ENCODE results near the gene CORIN. TPM values are rescaled to one million over a fixed set of nuclear protein-coding genes. Genes with fewer than 3 reads are reported as not detected.

Gene CORIN
- total and polyA plus RNA-seq, 2 of the 13 experiments (the other 11 are each of a cell fraction or from before 2014, with no cell fraction given): 0.84 to 1.2 TPM

- peak; percentile 93 for TF ChIP-seq SMC3 (IDR thresholded peaks at IDR 0.05; ENCODE audit: low read length)
- TF ChIP-seq ZNF331 (CRISPR knock-in tag; IDR thresholded peaks at IDR 0.05): peak; percentile 20; the same call in 1 of the 2 replicates
- no peak for TF ChIP-seq MEIS2 (CRISPR knock-in tag; IDR thresholded peaks at IDR 0.05)
- TF ChIP-seq ZNF740 (CRISPR knock-in tag; IDR thresholded peaks at IDR 0.05): peak; percentile 100
- TF ChIP-seq XRCC5 (optimal IDR thresholded peaks at IDR 0.05; ENCODE audit: low read length): peak; percentile 29
- TF ChIP-seq, protein P1, sequence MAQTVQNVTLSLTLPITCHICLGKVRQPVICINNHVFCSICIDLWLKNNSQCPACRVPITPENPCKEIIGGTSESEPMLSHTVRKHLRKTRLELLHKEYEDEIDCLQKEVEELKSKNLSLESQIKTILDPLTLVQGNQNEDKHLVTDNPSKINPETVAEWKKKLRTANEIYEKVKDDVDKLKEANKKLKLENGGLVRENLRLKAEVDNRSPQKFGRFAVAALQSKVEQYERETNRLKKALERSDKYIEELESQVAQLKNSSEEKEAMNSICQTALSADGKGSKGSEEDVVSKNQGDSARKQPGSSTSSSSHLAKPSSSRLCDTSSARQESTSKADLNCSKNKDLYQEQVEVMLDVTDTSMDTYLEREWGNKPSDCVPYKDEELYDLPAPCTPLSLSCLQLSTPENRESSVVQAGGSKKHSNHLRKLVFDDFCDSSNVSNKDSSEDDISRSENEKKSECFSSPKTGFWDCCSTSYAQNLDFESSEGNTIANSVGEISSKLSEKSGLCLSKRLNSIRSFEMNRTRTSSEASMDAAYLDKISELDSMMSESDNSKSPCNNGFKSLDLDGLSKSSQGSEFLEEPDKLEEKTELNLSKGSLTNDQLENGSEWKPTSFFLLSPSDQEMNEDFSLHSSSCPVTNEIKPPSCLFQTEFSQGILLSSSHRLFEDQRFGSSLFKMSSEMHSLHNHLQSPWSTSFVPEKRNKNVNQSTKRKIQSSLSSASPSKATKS (CRISPR knock-in tag; IDR thresholded peaks at IDR 0.05): no peak
- TF ChIP-seq MXI1 (IDR thresholded peaks at IDR 0.05; ENCODE audit: borderline replicate concordance, low read depth, low read length): 0 out of 3 replicates have a peak, but pooled peaks have one; percentile 31
- TF ChIP-seq NR2F2 (IDR thresholded peaks at IDR 0.05; ENCODE audit: borderline replicate concordance, low read depth): no peak
- TF ChIP-seq ZNF563 (CRISPR knock-in tag; IDR thresholded peaks at IDR 0.05): no peak
- TF ChIP-seq, protein P2, sequence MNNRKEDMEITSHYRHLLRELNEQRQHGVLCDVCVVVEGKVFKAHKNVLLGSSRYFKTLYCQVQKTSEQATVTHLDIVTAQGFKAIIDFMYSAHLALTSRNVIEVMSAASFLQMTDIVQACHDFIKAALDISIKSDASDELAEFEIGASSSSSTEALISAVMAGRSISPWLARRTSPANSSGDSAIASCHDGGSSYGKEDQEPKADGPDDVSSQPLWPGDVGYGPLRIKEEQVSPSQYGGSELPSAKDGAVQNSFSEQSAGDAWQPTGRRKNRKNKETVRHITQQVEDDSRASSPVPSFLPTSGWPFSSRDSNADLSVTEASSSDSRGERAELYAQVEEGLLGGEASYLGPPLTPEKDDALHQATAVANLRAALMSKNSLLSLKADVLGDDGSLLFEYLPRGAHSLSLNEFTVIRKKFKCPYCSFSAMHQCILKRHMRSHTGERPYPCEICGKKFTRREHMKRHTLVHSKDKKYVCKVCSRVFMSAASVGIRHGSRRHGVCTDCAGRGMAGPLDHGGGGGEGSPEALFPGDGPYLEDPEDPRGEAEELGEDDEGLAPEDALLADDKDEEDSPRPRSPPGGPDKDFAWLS (CRISPR knock-in tag; IDR thresholded peaks at IDR 0.05; ENCODE audit: borderline replicate concordance): no peak
- TF ChIP-seq ZC3H4 (CRISPR knock-in tag; IDR thresholded peaks at IDR 0.05; ENCODE audit: borderline replicate concordance): no peak
- TF ChIP-seq ZNF556 (CRISPR knock-in tag; IDR thresholded peaks at IDR 0.05; ENCODE audit: borderline replicate concordance): no peak
- TF ChIP-seq MAFF (IDR thresholded peaks at IDR 0.05; ENCODE audit: low read depth, low read length): 0 out of 2 replicates have a peak, but pooled peaks have one; percentile 5
- TF ChIP-seq SP5 (CRISPR knock-in tag; IDR thresholded peaks at IDR 0.05; ENCODE audit: borderline replicate concordance, low read depth): no peak
- no peak for TF ChIP-seq MTF2 (CRISPR knock-in tag; IDR thresholded peaks at IDR 0.05; ENCODE audit: borderline replicate concordance)
- TF ChIP-seq FOXP4 (CRISPR knock-in tag; IDR thresholded peaks at IDR 0.05): no peak
- no peak for TF ChIP-seq PLRG1 (conservative IDR thresholded peaks at IDR 0.05)
- no peak for TF ChIP-seq SUZ12 (IDR thresholded peaks at IDR 0.05; ENCODE audit: low read depth, low read length)
- TF ChIP-seq RAD21 (CRISPR knock-in tag; IDR thresholded peaks at IDR 0.05): peak; percentile 43; the same call in 1 of the 2 replicates
- no peak for TF ChIP-seq REL (CRISPR knock-in tag; conservative IDR thresholded peaks at IDR 0.05)
- TF ChIP-seq, protein P3, sequence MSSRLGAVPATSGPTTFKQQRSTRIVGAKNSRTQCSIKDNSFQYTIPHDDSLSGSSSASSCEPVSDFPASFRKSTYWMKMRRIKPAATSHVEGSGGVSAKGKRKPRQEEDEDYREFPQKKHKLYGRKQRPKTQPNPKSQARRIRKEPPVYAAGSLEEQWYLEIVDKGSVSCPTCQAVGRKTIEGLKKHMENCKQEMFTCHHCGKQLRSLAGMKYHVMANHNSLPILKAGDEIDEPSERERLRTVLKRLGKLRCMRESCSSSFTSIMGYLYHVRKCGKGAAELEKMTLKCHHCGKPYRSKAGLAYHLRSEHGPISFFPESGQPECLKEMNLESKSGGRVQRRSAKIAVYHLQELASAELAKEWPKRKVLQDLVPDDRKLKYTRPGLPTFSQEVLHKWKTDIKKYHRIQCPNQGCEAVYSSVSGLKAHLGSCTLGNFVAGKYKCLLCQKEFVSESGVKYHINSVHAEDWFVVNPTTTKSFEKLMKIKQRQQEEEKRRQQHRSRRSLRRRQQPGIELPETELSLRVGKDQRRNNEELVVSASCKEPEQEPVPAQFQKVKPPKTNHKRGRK (CRISPR knock-in tag; IDR thresholded peaks at IDR 0.05): no peak
- TF ChIP-seq MAFK (conservative IDR thresholded peaks at IDR 0.05 in 1 of 2, IDR thresholded peaks at IDR 0.05 in 1 of 2; ENCODE audit: low read length in 2 of 2): 0 out of 4 replicates have a peak, but pooled peaks of 1 of the 2 experiments have one; percentile 7
- TF ChIP-seq RARA (CRISPR knock-in tag; IDR thresholded peaks at IDR 0.05): no peak
Observed at GRCh38 chr4:47686294-47686872, 151.5 kb downstream of the CORIN start (continued).

Measured in HepG2 (cell line).